ENCODE results near the gene CAPG. TPM values are rescaled to one million over a fixed set of nuclear protein-coding genes. Genes with fewer than 3 reads are reported as not detected.

CAPG gene
- total RNA-seq, 1 donor from 2014 or later = 165 TPM

GRCh38 chr2:85435981-85436835 lies 26.0 kb upstream of the CAPG start:
- Histone ChIP-seq H3K27me3 (no peaks in the 10 kb centered on the region), H3K27ac (peak overlapping the region; percentile 90), H3K4me3 (no peak overlapping the region), H3K4me1 (peaks cover 59% of the 10 kb centered on the region), H3K36me3 (no peaks in the 10 kb centered on the region), H3K9me3 (no peaks in the 10 kb centered on the region)
- intact Hi-C loops (cut with DNase I) = no loop called here
- DNase-seq (ENCODE audit: extremely low spot score in 2 of 2) = no peak
- no peak for TF ChIP-seq POLR2AphosphoS5 (IDR thresholded peaks at IDR 0.05; ENCODE audit: insufficient read depth in 1 of 2, low read depth in 1 of 2)
- no peak for TF ChIP-seq POLR2A (IDR thresholded peaks at IDR 0.05)

GRCh38 chr2:85435220-85435958 lies 25.2 kb upstream of the CAPG start:
- Histone ChIP-seq H3K36me3 (no peaks in the 10 kb centered on the region), H3K4me3 (no peak overlapping the region), H3K27ac (peak overlapping the region; percentile 90), H3K4me1 (peaks cover 59% of the 10 kb centered on the region), H3K27me3 (no peaks in the 10 kb centered on the region), H3K9me3 (no peaks in the 10 kb centered on the region)
- DNase-seq (ENCODE audit: extremely low spot score in 2 of 2) = no peak
- no peak for TF ChIP-seq CTCF (IDR thresholded peaks at IDR 0.05)
- TF ChIP-seq POLR2AphosphoS5 (IDR thresholded peaks at IDR 0.05; ENCODE audit: insufficient read depth in 1 of 2, low read depth in 1 of 2) = peak in 1 of 2 donors; percentile 14
- intact Hi-C loops (cut with DNase I) = no loop called here

DNA sequence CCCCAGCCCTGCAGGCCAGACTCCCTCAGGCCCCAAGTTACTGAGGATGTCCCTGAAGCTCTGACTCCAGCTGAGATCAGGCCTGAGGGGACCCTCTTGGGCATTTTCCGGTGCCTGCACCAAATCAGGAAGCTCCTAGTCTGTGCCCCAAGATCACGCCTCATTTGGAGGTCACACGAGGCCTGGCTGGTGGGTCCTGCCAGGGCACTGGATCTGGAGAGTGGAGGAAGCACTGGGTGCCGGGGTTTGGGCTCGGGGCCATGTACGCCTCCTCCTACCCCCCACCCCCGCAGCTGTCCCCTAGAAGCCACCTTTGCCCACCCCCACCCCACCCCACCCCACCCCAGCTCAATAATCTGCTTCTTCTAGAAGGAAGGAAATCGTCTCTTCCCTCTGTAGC lies 24.5 kb upstream of the CAPG start:
- peak overlapping the region; percentile 90 for H3K27ac ChIP-seq
- peaks cover 59% of the 10 kb centered on the region for H3K4me1 ChIP-seq
- H3K27me3 ChIP-seq = no peaks in the 10 kb centered on the region
- H3K9me3 ChIP-seq = no peaks in the 10 kb centered on the region
- H3K36me3 ChIP-seq = no peaks in the 10 kb centered on the region
- TF ChIP-seq POLR2AphosphoS5 (IDR thresholded peaks at IDR 0.05; ENCODE audit: insufficient read depth in 1 of 2, low read depth in 1 of 2) (no peak), POLR2A (IDR thresholded peaks at IDR 0.05) (no peak), CTCF (IDR thresholded peaks at IDR 0.05) (no peak)
- H3K4me3 ChIP-seq = no peak overlapping the region
- DNase-seq (ENCODE audit: extremely low spot score in 2 of 2) = no peak
- intact Hi-C loops (cut with DNase I) = no loop called here

DNA sequence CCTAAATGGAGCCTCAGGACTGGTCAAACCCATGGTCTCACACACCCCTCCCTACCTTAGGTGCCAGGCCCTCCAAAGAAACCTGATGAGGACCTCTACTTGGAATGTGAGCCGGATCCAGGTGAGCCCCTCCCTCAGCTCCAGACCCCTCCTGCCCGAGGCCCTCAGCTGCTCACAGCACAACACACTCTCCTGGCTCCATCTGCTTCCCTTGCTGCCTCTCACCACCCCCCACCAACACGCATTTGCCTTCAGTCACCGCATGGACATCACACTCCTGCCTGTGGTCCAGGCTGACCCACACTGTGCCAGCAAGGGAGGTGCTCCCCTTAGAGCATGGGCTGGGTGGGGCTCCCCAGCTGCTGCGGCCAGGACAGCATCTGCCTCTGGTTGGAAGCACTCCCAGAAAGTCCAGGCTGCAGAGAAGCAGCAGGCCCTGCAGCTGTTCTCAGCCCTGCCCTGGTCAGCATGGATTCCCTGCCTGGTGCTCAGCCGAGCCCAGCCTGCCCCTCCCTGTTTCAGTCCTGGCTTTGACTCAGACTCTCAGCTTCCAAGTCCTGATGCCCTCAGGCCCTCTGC lies 23.4 kb upstream of the CAPG start:
- no peak for DNase-seq (ENCODE audit: extremely low spot score in 2 of 2)
- Histone ChIP-seq H3K4me1 (peaks cover 50% of the 10 kb centered on the region), H3K27ac (peak overlapping the region; percentile 90), H3K36me3 (no peaks in the 10 kb centered on the region), H3K4me3 (no peak overlapping the region), H3K27me3 (no peaks in the 10 kb centered on the region), H3K9me3 (no peaks in the 10 kb centered on the region)
- TF ChIP-seq POLR2AphosphoS5 (IDR thresholded peaks at IDR 0.05; ENCODE audit: insufficient read depth in 1 of 2, low read depth in 1 of 2) = peak; percentile 69 to 92
- TF ChIP-seq POLR2A (IDR thresholded peaks at IDR 0.05) = no peak
- intact Hi-C loops (cut with DNase I) = no loop called here

DNA sequence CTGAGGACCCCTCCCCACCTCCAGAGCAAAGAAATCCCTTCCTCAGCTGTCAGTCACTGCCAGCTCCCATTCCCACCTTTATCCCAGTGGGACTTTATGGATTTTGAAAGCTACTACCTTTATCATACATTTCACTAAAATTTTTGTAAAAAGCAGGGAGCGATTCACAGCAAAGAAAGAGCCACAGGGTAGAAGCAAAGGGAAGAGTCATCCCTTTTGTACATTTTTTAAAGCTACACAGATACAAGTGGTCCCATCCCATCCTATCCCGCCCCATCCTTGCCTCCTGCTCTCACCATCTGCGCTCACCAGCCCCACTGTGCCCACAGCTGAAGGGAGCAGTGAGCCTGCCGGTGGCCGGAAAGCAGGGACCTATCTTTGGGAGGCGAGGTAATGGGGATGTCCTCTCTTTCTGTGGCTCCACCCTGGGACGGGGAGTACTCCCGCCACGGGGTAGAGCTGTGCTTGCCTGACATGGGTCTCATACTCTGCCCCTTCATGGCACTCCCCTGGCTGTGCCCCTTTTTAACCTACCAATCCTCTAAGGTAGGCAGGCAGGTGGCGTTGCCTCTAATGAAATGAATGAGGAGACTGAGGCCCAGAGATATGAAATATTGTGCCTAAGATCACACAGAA lies 21.5 kb upstream of the CAPG start:
- Histone ChIP-seq H3K36me3 (no peaks in the 10 kb centered on the region), H3K4me3 (no peak overlapping the region), H3K27me3 (no peaks in the 10 kb centered on the region), H3K9me3 (no peaks in the 10 kb centered on the region), H3K4me1 (peaks cover 34% of the 10 kb centered on the region), H3K27ac (no peak overlapping the region)
- no peak for DNase-seq (ENCODE audit: extremely low spot score in 2 of 2)
- no peak for TF ChIP-seq CTCF (IDR thresholded peaks at IDR 0.05)
- no peak for TF ChIP-seq POLR2AphosphoS5 (IDR thresholded peaks at IDR 0.05; ENCODE audit: insufficient read depth in 1 of 2, low read depth in 1 of 2)
- TF ChIP-seq POLR2A (IDR thresholded peaks at IDR 0.05) = no peak
- intact Hi-C loops (cut with DNase I) = no loop called here

All from vagina (tissue), 2 donors.